Gastrocnemius medialis (tissue), 4 donors: ENCODE measurements around the gene SAP25. TPM values are rescaled to one million over a fixed set of nuclear protein-coding genes. Genes with fewer than 3 reads are reported as not detected.

Experiments used
- ATAC-seq, 2 donors: fragments of 150-250 bp; one replicate each; pipeline ENCODE4 v1.9.1; 2016
- DNase-seq, 2 donors: peaks; one replicate each; pipeline ENCODE4 v3.0.0-alpha.2; 2019
- H3K27ac ChIP-seq, 4 donors: fragments of 200-600 bp; sonication (generic); 1 replicate in 1 of 4; 2 replicates in 3 of 4; pipeline ENCODE4 v1.5.1; 2016 to 2018; ENCODE audit warnings: mild to moderate bottlenecking in 2 of 4, moderate library complexity in 1 of 4
- H3K27me3 ChIP-seq, 3 donors: fragments of 200-600 bp; sonication (generic) in 2 of 3; 1 replicate in 1 of 3; 2 replicates in 2 of 3; pipeline versions ENCODE4 v1.5.1 to v1.6.0; 2016 to 2019; ENCODE audit warnings: mild to moderate bottlenecking in 1 of 3, moderate library complexity in 1 of 3
- H3K36me3 ChIP-seq, 2 donors: fragments of 200-600 bp; sonication (generic) in 1 of 2; one replicate each; pipeline ENCODE4 v1.5.1; 2017 to 2018
- H3K4me1 ChIP-seq, 2 donors: fragments of 200-600 bp; sonication (generic) in 1 of 2; one replicate each; pipeline ENCODE4 v1.5.1; 2016 to 2017; ENCODE audit warnings: mild to moderate bottlenecking in 2 of 2
- H3K4me3 ChIP-seq, 4 donors: fragments of 200-600 bp; sonication (generic) in 3 of 4; 1 replicate in 1 of 4; 2 replicates in 3 of 4; pipeline ENCODE4 v1.5.1; 2016 to 2019; ENCODE audit warnings: mild to moderate bottlenecking in 2 of 4
- H3K9me3 ChIP-seq, 3 donors: fragments of 200-600 bp; sonication (generic) in 2 of 3; 1 replicate in 1 of 3; 2 replicates in 2 of 3; pipeline ENCODE4 v1.5.1; 2016 to 2019
- CTCF ChIP-seq, 5 experiments: fragments of 450-650 bp in 3 of 5; fragments of 200-600 bp in 2 of 5; sonication (generic) in 2 of 5; IDR thresholded peaks in 4 of 5; conservative IDR thresholded peaks in 1 of 5; 1 replicate in 4 of 5; 2 replicates in 1 of 5; pipeline ENCODE4 v1.5.1; 2016 to 2019; ENCODE audit warnings: antibody characterized with exemption in 5 of 5, mild to moderate bottlenecking in 3 of 5, moderate library complexity in 3 of 5
- POLR2A ChIP-seq, 2 donors: fragments of 450-650 bp; IDR thresholded peaks; one replicate each; pipeline ENCODE4 v1.6.1; 2017; ENCODE audit warnings: antibody characterized with exemption in 2 of 2, mild to moderate bottlenecking in 2 of 2, moderate library complexity in 2 of 2
- in situ Hi-C, 4 donors: fragments of 200-750 bp; cut with MboI; loops; one replicate each; pipeline versions ENCODE4 v1.15.0 to v1.8.0; 2017; ENCODE audit warnings: low sequenced_read_pairs in 4 of 4
- intact Hi-C: fragments of 100-400 bp; cut with DNase I; formaldehyde crosslinking; loops from one replicate; pipeline ENCODE4 v1.15.1; 2023; ENCODE audit warnings: low total_unique reads
- total RNA-seq, 4 donors: library from RNA; depleted of rRNA; stranded (reverse); fragments of >200 nt; gene quantifications; one replicate each; pipeline versions ENCODE4 v1.1.0 to v1.2.3, GENCODE V29; 2016

The SAP25 gene
- total RNA-seq, 4 donors from 2014 or later = 0.49 TPM; not detected in 3

- H3K36me3 ChIP-seq = peaks cover 0 to 50% of the 10 kb centered on the region in 2 donors
- H3K4me3 ChIP-seq = no peak overlapping the region
- intact Hi-C loops = no loop called here
- DNase-seq (no peak), ATAC-seq (no peak)
- H3K4me1 ChIP-seq = peaks cover 11 to 29% of the 10 kb centered on the region in 2 donors
- H3K27me3 ChIP-seq = no peaks in the 10 kb centered on the region
- H3K9me3 ChIP-seq = no peaks in the 10 kb centered on the region
- TF ChIP-seq CTCF (IDR thresholded peaks at IDR 0.05 in 4 of 5, conservative IDR thresholded peaks at IDR 0.05 in 1 of 5) = no peak
- TF ChIP-seq POLR2A (IDR thresholded peaks at IDR 0.05) = no peak
- in situ Hi-C loops = loop anchor here in 1 of 4 donors (10.0 to 25.0 kb wide), 2 partner anchors 113 to 280 kb away; partner anchors contain the start of genes GIGYF1, SLC12A9 and TRIP6
- H3K27ac ChIP-seq = no peak overlapping the region
Measured at GRCh38 chr7:100582041-100582579, 8.4 kb upstream of the SAP25 start.

GRCh38 chr7:100580466-100581283 lies 7.0 kb upstream of the SAP25 start:
- no peak for ATAC-seq
- Histone ChIP-seq H3K4me3 (no peak overlapping the region), H3K27ac (no peak overlapping the region), H3K27me3 (peaks cover 0 to 3% (median 0%) of the 10 kb centered on the region in 3 donors), H3K4me1 (peaks cover 11 to 24% of the 10 kb centered on the region in 2 donors), H3K36me3 (peaks cover 0 to 65% of the 10 kb centered on the region in 2 donors), H3K9me3 (no peaks in the 10 kb centered on the region)
- no peak for DNase-seq
- TF ChIP-seq CTCF (IDR thresholded peaks at IDR 0.05 in 4 of 5, conservative IDR thresholded peaks at IDR 0.05 in 1 of 5) (no peak), POLR2A (IDR thresholded peaks at IDR 0.05) (no peak)
- intact Hi-C loops = no loop called here
- in situ Hi-C loops = loop anchor here in 1 of 4 donors (10.0 to 25.0 kb wide), 2 partner anchors 114 to 282 kb away; partner anchors contain the start of genes GIGYF1, SLC12A9 and TRIP6

- Histone ChIP-seq H3K27me3 (peaks cover 0 to 14% (median 10%) of the 10 kb centered on the region in 3 donors), H3K4me3 (no peak overlapping the region), H3K36me3 (peaks cover 0 to 82% of the 10 kb centered on the region in 2 donors), H3K9me3 (no peaks in the 10 kb centered on the region), H3K4me1 (peaks cover 0 to 6% of the 10 kb centered on the region in 2 donors), H3K27ac (no peak overlapping the region)
- TF ChIP-seq POLR2A (IDR thresholded peaks at IDR 0.05) (no peak), CTCF (IDR thresholded peaks at IDR 0.05 in 4 of 5, conservative IDR thresholded peaks at IDR 0.05 in 1 of 5) (no peak)
- DNase-seq (no peak), ATAC-seq (no peak)
- intact Hi-C loops = no loop called here
- in situ Hi-C loops = loop anchor here in 1 of 4 donors (25.0 kb wide), 1 partner anchor 284 kb away; the partner anchor contains the start of genes SLC12A9 and TRIP6
Measured at GRCh38 chr7:100578246-100579183, 4.8 kb upstream of the SAP25 start.

- in situ Hi-C loops (loop anchor here in 1 of 4 donors (25.0 kb wide), 1 partner anchor 285 kb away; the partner anchor contains the start of genes SLC12A9 and TRIP6), intact Hi-C loops (no loop called here)
- Histone ChIP-seq H3K4me1 (no peaks in the 10 kb centered on the region), H3K27me3 (peaks cover 2 to 14% (median 14%) of the 10 kb centered on the region in 3 donors), H3K36me3 (peaks cover 0 to 88% of the 10 kb centered on the region in 2 donors), H3K27ac (no peak overlapping the region), H3K9me3 (no peaks in the 10 kb centered on the region), H3K4me3 (no peak overlapping the region)
- TF ChIP-seq POLR2A (IDR thresholded peaks at IDR 0.05) (no peak), CTCF (IDR thresholded peaks at IDR 0.05 in 4 of 5, conservative IDR thresholded peaks at IDR 0.05 in 1 of 5) (no peak)
- ATAC-seq (no peak), DNase-seq (no peak)
Measured at GRCh38 chr7:100577507-100577906, 3.8 kb upstream of the SAP25 start.
